Measurements from ENCODE around the gene SIGLEC7.

DNA sequence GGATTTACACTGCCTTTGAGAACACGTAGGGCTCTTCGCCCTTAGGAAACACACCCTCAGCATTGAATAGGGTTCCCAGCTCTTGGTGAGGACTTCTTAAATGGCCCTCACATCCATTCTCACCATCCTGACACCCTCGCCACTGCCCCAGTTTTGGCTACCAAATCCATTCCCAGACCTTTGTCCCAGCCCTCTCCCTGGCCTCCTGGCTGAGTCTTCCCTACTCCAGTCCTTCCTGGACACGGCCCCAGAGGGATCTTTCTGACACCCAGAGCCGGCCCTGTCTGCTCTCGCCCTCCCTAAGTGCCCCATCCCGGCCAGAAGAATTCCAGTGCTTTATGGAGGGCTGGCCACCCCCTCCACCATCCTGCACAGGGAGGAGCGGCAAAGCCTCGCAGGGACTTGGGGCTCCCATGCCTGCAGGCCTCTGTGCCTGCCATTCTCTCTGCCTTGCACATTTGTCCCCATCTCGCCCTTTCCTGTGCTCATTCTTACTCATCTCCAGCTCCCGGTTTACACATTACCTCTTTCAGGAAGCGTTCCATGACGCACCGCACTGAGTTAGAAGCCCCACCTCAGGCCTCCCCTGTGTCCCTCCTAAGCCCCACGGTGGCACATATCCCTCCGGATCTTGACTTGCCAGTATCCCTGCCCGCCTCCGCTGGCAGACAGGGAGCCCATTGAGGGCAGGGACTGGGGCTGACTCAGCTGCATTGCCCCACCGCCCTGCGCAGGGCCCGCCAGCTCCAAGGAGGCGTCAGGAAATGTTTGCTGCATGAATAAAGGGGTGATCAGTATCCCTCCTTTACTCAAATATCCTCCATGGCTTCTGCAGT is 48.4 kb upstream of the SIGLEC7 start:
- TF ChIP-seq GLI4 (tag by site-specific recombination; IDR thresholded peaks at IDR 0.05), result no peak
- TF ChIP-seq KLF1 (tag by site-specific recombination; IDR thresholded peaks at IDR 0.05), result no peak

All from HEK293 (cell line).